ENCODE results near the gene MYO1G. TPM values are rescaled to one million over a fixed set of nuclear protein-coding genes. Genes with fewer than 3 reads are reported as not detected.

Gene MYO1G
- polyA plus RNA-seq, 2 of the 4 experiments (the other 2 are of a cell fraction), result 0.06 TPM; not detected in 1

DNA sequence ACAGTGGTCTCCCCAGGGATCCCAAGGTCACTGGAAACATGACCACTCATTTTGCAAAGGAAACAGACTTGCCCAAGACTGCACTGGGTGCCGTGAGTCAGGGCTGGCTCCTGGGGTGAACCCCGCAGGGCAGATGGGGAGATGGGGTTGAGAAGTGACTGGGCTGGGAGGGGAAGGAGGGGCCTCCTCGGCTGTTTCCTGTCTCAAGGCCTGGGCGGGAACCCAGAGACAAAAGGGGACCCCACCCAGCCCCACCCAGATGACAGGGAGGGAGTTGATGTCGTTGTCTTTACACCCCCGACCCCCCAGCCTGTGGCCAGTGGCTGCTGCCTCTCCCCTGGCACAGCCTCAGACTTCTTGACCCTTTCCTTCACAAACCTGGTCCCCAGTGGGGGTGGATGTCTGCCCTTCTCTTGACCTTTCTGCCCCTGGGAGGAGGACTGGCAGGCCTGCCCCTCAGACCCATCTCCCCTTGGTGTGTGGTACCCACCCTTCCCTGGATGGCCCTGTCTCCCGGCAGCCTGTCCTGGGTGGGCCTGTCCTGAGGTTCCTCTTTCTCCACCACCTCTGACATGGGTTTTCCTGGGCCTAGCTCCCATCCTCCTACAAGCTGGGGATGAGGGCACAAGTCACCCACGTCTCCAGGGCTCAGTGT, 1.4 kb downstream of the MYO1G start:
- DNase-seq (ENCODE audit: low read depth in 1 of 2, low spot score in 1 of 2) (no peak), ATAC-seq (no peak), FAIRE-seq (no peak)
- TF ChIP-seq HEYL (CRISPR knock-in tag; IDR thresholded peaks at IDR 0.05) (no peak), CHD2 (IDR thresholded peaks at IDR 0.05; ENCODE audit: low read length, partially characterized antibody) (no peak), HDAC2 (IDR thresholded peaks at IDR 0.05) (no peak), RNF2 (IDR thresholded peaks at IDR 0.05; ENCODE audit: borderline replicate concordance, low read depth) (no peak), ZNF302 (CRISPR knock-in tag; IDR thresholded peaks at IDR 0.05) (no peak), FOXS1 (CRISPR knock-in tag; IDR thresholded peaks at IDR 0.05) (no peak), POLR2A (IDR thresholded peaks at IDR 0.05; ENCODE audit: low read length) (no peak), RFX5 (IDR thresholded peaks at IDR 0.05) (no peak), HOXA7 (CRISPR knock-in tag; IDR thresholded peaks at IDR 0.05) (no peak), JUNB (IDR thresholded peaks at IDR 0.05) (no peak), CHD4 (IDR thresholded peaks at IDR 0.05; ENCODE audit: borderline replicate concordance) (no peak), SMC3 (IDR thresholded peaks at IDR 0.05) (no peak), NPAS2 (CRISPR knock-in tag; IDR thresholded peaks at IDR 0.05; ENCODE audit: borderline replicate concordance) (no peak), EHMT2 (IDR thresholded peaks at IDR 0.05; ENCODE audit: low read depth) (no peak)
- TF ChIP-seq, protein P1, sequence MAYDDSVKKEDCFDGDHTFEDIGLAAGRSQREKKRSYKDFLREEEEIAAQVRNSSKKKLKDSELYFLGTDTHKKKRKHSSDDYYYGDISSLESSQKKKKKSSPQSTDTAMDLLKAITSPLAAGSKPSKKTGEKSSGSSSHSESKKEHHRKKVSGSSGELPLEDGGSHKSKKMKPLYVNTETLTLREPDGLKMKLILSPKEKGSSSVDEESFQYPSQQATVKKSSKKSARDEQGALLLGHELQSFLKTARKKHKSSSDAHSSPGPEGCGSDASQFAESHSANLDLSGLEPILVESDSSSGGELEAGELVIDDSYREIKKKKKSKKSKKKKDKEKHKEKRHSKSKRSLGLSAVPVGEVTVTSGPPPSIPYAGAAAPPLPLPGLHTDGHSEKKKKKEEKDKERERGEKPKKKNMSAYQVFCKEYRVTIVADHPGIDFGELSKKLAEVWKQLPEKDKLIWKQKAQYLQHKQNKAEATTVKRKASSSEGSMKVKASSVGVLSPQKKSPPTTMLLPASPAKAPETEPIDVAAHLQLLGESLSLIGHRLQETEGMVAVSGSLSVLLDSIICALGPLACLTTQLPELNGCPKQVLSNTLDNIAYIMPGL (CRISPR knock-in tag; IDR thresholded peaks at IDR 0.05; ENCODE audit: borderline replicate concordance), result no peak
- TF ChIP-seq, protein P2, sequence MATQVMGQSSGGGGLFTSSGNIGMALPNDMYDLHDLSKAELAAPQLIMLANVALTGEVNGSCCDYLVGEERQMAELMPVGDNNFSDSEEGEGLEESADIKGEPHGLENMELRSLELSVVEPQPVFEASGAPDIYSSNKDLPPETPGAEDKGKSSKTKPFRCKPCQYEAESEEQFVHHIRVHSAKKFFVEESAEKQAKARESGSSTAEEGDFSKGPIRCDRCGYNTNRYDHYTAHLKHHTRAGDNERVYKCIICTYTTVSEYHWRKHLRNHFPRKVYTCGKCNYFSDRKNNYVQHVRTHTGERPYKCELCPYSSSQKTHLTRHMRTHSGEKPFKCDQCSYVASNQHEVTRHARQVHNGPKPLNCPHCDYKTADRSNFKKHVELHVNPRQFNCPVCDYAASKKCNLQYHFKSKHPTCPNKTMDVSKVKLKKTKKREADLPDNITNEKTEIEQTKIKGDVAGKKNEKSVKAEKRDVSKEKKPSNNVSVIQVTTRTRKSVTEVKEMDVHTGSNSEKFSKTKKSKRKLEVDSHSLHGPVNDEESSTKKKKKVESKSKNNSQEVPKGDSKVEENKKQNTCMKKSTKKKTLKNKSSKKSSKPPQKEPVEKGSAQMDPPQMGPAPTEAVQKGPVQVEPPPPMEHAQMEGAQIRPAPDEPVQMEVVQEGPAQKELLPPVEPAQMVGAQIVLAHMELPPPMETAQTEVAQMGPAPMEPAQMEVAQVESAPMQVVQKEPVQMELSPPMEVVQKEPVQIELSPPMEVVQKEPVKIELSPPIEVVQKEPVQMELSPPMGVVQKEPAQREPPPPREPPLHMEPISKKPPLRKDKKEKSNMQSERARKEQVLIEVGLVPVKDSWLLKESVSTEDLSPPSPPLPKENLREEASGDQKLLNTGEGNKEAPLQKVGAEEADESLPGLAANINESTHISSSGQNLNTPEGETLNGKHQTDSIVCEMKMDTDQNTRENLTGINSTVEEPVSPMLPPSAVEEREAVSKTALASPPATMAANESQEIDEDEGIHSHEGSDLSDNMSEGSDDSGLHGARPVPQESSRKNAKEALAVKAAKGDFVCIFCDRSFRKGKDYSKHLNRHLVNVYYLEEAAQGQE (IDR thresholded peaks at IDR 0.05), result no peak
- H3K4me2 ChIP-seq, result no peak overlapping the region
- peak overlapping the region in 1 of 2 experiments; percentile 34; a peak in 2 of 6 replicates for H3K27ac ChIP-seq
- H3K9me3 ChIP-seq, result no peaks in the 10 kb centered on the region
- CTCF ChIA-PET, result interaction anchor here (1.2 kb wide), 1 partner anchor 120 kb away, joined by 4 read pairs; no protein-coding TSS in a partner anchor
- POLR2A ChIA-PET, result no interaction called here
- 62% methylated on average over 7 of the region's 8 CpGs for WGBS (ENCODE audit: missing lambda C conversion rate)
- peaks cover 19% of the 10 kb centered on the region; the same call in 2 of the 3 replicates for H3K4me1 ChIP-seq
- no peak overlapping the region for H3K4me3 ChIP-seq

DNA sequence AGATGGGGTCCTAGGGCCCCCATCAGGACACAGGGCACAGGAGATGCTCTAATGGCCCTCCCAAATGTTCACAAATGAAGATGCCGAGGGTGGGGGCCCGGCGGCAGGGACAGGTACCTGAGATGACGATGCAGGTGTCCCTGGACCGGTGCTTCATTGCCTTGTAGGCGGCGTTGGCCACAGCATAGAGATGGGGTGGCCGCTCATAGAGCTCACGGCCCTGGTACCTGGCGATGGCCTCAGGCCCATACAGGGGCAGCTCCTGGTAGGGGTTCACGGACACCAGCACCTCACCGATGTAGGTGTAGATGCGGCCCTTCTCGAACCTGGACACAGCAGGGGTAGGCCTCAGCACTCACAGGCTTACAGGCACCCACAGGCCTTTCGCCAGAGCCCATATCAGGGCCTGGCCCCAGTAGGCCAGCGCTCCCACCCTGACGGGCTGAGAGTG, 2.0 kb downstream of the MYO1G start:
- ChIA-PET CTCF (interaction anchor here (1.2 kb wide), 1 partner anchor 120 kb away, joined by 4 read pairs; no protein-coding TSS in a partner anchor), POLR2A (interaction anchor here (0.7 kb wide), 1 partner anchor 9 kb away, joined by 3 read pairs; no protein-coding TSS in a partner anchor)
- H3K9me3 ChIP-seq, result no peaks in the 10 kb centered on the region
- ATAC-seq (no peak), FAIRE-seq (no peak), DNase-seq (ENCODE audit: low read depth in 1 of 2, low spot score in 1 of 2) (no peak)
- no peak overlapping the region for H3K4me2 ChIP-seq
- 89% methylated on average over 10 of the region's 17 CpGs for WGBS (ENCODE audit: missing lambda C conversion rate)
- H3K27ac ChIP-seq, result no peak overlapping the region; a peak in 1 of 6 replicates
- TF ChIP-seq FOSL2 (IDR thresholded peaks at IDR 0.05), result no peak
- TF ChIP-seq FOSL2 (CRISPR knock-in tag; IDR thresholded peaks at IDR 0.05), result no peak
- TF ChIP-seq, protein P3, sequence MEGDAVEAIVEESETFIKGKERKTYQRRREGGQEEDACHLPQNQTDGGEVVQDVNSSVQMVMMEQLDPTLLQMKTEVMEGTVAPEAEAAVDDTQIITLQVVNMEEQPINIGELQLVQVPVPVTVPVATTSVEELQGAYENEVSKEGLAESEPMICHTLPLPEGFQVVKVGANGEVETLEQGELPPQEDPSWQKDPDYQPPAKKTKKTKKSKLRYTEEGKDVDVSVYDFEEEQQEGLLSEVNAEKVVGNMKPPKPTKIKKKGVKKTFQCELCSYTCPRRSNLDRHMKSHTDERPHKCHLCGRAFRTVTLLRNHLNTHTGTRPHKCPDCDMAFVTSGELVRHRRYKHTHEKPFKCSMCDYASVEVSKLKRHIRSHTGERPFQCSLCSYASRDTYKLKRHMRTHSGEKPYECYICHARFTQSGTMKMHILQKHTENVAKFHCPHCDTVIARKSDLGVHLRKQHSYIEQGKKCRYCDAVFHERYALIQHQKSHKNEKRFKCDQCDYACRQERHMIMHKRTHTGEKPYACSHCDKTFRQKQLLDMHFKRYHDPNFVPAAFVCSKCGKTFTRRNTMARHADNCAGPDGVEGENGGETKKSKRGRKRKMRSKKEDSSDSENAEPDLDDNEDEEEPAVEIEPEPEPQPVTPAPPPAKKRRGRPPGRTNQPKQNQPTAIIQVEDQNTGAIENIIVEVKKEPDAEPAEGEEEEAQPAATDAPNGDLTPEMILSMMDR (IDR thresholded peaks at IDR 0.05), result no peak
- TF ChIP-seq BHLHE40 (IDR thresholded peaks at IDR 0.05; ENCODE audit: low read depth, low read length), result no peak
- TF ChIP-seq CHD4 (IDR thresholded peaks at IDR 0.05; ENCODE audit: borderline replicate concordance), result no peak
- TF ChIP-seq, protein P4, sequence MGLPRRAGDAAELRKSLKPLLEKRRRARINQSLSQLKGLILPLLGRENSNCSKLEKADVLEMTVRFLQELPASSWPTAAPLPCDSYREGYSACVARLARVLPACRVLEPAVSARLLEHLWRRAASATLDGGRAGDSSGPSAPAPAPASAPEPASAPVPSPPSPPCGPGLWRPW (IDR thresholded peaks at IDR 0.05), result no peak
- TF ChIP-seq NPAS2 (CRISPR knock-in tag; IDR thresholded peaks at IDR 0.05; ENCODE audit: borderline replicate concordance), result no peak
- no peak for TF ChIP-seq FOXS1 (CRISPR knock-in tag; IDR thresholded peaks at IDR 0.05)
- no peak for TF ChIP-seq CEBPB (IDR thresholded peaks at IDR 0.05)
- no peak overlapping the region for H3K4me3 ChIP-seq
- peaks cover 19% of the 10 kb centered on the region; the same call in 2 of the 3 replicates for H3K4me1 ChIP-seq

Measured in A549 (cell line).